Measurements from ENCODE around the gene LIX1L.
"Not testable (repeated sequence)": the region's sequence is repeated elsewhere in the genome, so short reads cannot be mapped to it uniquely, and the experiment has no call there.

The LIX1L gene

GRCh38 chr1:145922266-145922665 lies 35.6 kb downstream of the LIX1L start:
- Histone ChIP-seq H3K4me3 (ENCODE audit: control insufficient read depth in 1 of 7, extremely low read depth in 1 of 7, insufficient read depth in 4 of 7, low read depth in 2 of 7, low read length in 6 of 7) (no peak overlapping the region), H3K36me3 (ENCODE audit: control insufficient read depth in 4 of 4, insufficient read depth in 4 of 4, low read length in 3 of 4) (peaks cover 6 to 23% (median 10%) of the 10 kb centered on the region in 4 experiments), H3K9me3 (ENCODE audit: control extremely low read depth in 1 of 5, control insufficient read depth in 4 of 5, insufficient read depth in 2 of 5, low read depth in 1 of 5, low read length in 4 of 5) (no peaks in the 10 kb centered on the region), H3K27me3 (replicated peaks in 2 of 5; ENCODE audit: control insufficient read depth in 4 of 5, insufficient read depth in 5 of 5, low read length in 4 of 5) (no peaks in the 10 kb centered on the region), H3K4me1 (ENCODE audit: control extremely low read depth in 1 of 4, control insufficient read depth in 4 of 4, insufficient read depth in 4 of 4, low read length in 3 of 4) (peaks cover 7 to 34% (median 31%) of the 10 kb centered on the region in 4 experiments), H3K27ac (ENCODE audit: insufficient read depth in 1 of 2, low read depth in 1 of 2, low read length in 2 of 2, poor library complexity in 1 of 2, severe bottlenecking in 2 of 2) (no peak overlapping the region)
- WGBS (ENCODE audit: insufficient coverage): 100% methylated on average over 1 of the region's 2 CpGs
- DNase-seq: no peak
- POLR2A ChIA-PET: no interaction called here
- CTCF ChIA-PET: interaction anchor here (1.3 to 1.6 kb wide), 2 partner anchors 11 to 55 kb away, joined by 4 read pairs; no protein-coding TSS in a partner anchor

- H3K27me3 ChIP-seq (replicated peaks in 2 of 5; ENCODE audit: control insufficient read depth in 4 of 5, insufficient read depth in 5 of 5, low read length in 4 of 5); POLR2A ChIA-PET; DNase-seq; H3K27ac ChIP-seq (ENCODE audit: insufficient read depth in 1 of 2, low read depth in 1 of 2, low read length in 2 of 2, poor library complexity in 1 of 2, severe bottlenecking in 2 of 2); H3K9me3 ChIP-seq (ENCODE audit: control extremely low read depth in 1 of 5, control insufficient read depth in 4 of 5, insufficient read depth in 2 of 5, low read depth in 1 of 5, low read length in 4 of 5): not testable (repeated sequence)
- H3K4me1 ChIP-seq (ENCODE audit: control extremely low read depth in 1 of 4, control insufficient read depth in 4 of 4, insufficient read depth in 4 of 4, low read length in 3 of 4): peaks cover 2 to 28% (median 23%) of the 10 kb centered on the region in 4 experiments
- CTCF ChIA-PET: interaction anchor here (1.4 kb wide), 1 partner anchor 11 kb away, joined by 6 read pairs; no protein-coding TSS in a partner anchor
- H3K4me3 ChIP-seq (ENCODE audit: control insufficient read depth in 1 of 7, extremely low read depth in 1 of 7, insufficient read depth in 4 of 7, low read depth in 2 of 7, low read length in 6 of 7): peak overlapping the region in 1 of 7 experiments; percentile 99
- H3K36me3 ChIP-seq (ENCODE audit: control insufficient read depth in 4 of 4, insufficient read depth in 4 of 4, low read length in 3 of 4): peaks cover 0 to 25% (median 13%) of the 10 kb centered on the region in 4 experiments
- WGBS (ENCODE audit: insufficient coverage): no CpG with 5 or more reads among the region's 4 CpGs
These were observed 37.5 kb downstream of the LIX1L start for GRCh38 chr1:145920297-145920696.

GRCh38 chr1:145918992-145919939 lies 38.6 kb downstream of the LIX1L start:
- H3K4me3 ChIP-seq (ENCODE audit: control insufficient read depth in 1 of 7, extremely low read depth in 1 of 7, insufficient read depth in 4 of 7, low read depth in 2 of 7, low read length in 6 of 7): peak overlapping the region; percentile 75 to 99 (median 94)
- CTCF ChIA-PET: interaction anchor here (0.6 to 2.5 kb wide), 10 partner anchors 8 to 113 kb away, joined by 3 to 12 read pairs (median 3); partner anchors contain the start of genes HJV, NUDT17, RBM8A and TXNIP
- no peaks in the 10 kb centered on the region for H3K9me3 ChIP-seq (ENCODE audit: control extremely low read depth in 1 of 5, control insufficient read depth in 4 of 5, insufficient read depth in 2 of 5, low read depth in 1 of 5, low read length in 4 of 5)
- H3K4me1 ChIP-seq (ENCODE audit: control extremely low read depth in 1 of 4, control insufficient read depth in 4 of 4, insufficient read depth in 4 of 4, low read length in 3 of 4): peaks cover 2 to 28% (median 23%) of the 10 kb centered on the region in 4 experiments
- peak in 2 of 3 donors; percentile 55 to 62 for DNase-seq
- POLR2A ChIA-PET: interaction anchor here (0.6 to 2.1 kb wide), 8 partner anchors 8 to 85 kb away, joined by 3 to 15 read pairs (median 5); partner anchors contain the start of genes ANKRD34A, LIX1L, NUDT17 and PIAS3
- H3K27ac ChIP-seq (ENCODE audit: insufficient read depth in 1 of 2, low read depth in 1 of 2, low read length in 2 of 2, poor library complexity in 1 of 2, severe bottlenecking in 2 of 2): peak overlapping the region; percentile 75 to 83
- WGBS (ENCODE audit: insufficient coverage): 5% methylated on average over 29 of the region's 33 CpGs
- no peaks in the 10 kb centered on the region for H3K27me3 ChIP-seq (replicated peaks in 2 of 5; ENCODE audit: control insufficient read depth in 4 of 5, insufficient read depth in 5 of 5, low read length in 4 of 5)
- H3K36me3 ChIP-seq (ENCODE audit: control insufficient read depth in 4 of 4, insufficient read depth in 4 of 4, low read length in 3 of 4): peaks cover 6 to 31% (median 18%) of the 10 kb centered on the region in 4 experiments

GRCh38 chr1:145918144-145918991 lies 39.4 kb downstream of the LIX1L start, which contains the start of gene PEX11B:
PEX11B (minus strand) TSS chr1:145918717; CDS start chr1:145918688, 29 bp downstream.
- H3K36me3 ChIP-seq (ENCODE audit: control insufficient read depth in 4 of 4, insufficient read depth in 4 of 4, low read length in 3 of 4): peaks cover 6 to 33% (median 19%) of the 10 kb centered on the region in 4 experiments
- peaks cover 2 to 28% (median 23%) of the 10 kb centered on the region in 4 experiments for H3K4me1 ChIP-seq (ENCODE audit: control extremely low read depth in 1 of 4, control insufficient read depth in 4 of 4, insufficient read depth in 4 of 4, low read length in 3 of 4)
- no peaks in the 10 kb centered on the region for H3K27me3 ChIP-seq (replicated peaks in 2 of 5; ENCODE audit: control insufficient read depth in 4 of 5, insufficient read depth in 5 of 5, low read length in 4 of 5)
- peak; percentile 99 to 100 (median 100) for DNase-seq
- peak within 1 kb of the TSS; percentile 75 to 83 for H3K27ac ChIP-seq (ENCODE audit: insufficient read depth in 1 of 2, low read depth in 1 of 2, low read length in 2 of 2, poor library complexity in 1 of 2, severe bottlenecking in 2 of 2)
- 0% methylated on average over 40 of the region's 51 CpGs for WGBS (ENCODE audit: insufficient coverage)
- no peaks in the 10 kb centered on the region for H3K9me3 ChIP-seq (ENCODE audit: control extremely low read depth in 1 of 5, control insufficient read depth in 4 of 5, insufficient read depth in 2 of 5, low read depth in 1 of 5, low read length in 4 of 5)
- peak within 1 kb of the TSS; percentile 75 to 99 (median 94) for H3K4me3 ChIP-seq (ENCODE audit: control insufficient read depth in 1 of 7, extremely low read depth in 1 of 7, insufficient read depth in 4 of 7, low read depth in 2 of 7, low read length in 6 of 7)
- ChIA-PET CTCF (interaction anchor here (1.0 to 2.5 kb wide), 8 partner anchors 9 to 114 kb away, joined by 3 to 12 read pairs (median 3); partner anchors contain the start of genes HJV, NUDT17, RBM8A and TXNIP), POLR2A (interaction anchor here (1.1 to 2.1 kb wide), 8 partner anchors 9 to 73 kb away, joined by 3 to 15 read pairs (median 5); partner anchors contain the start of genes ANKRD34A, LIX1L, NUDT17 and PIAS3)

GRCh38 chr1:145917595-145917994 lies 40.2 kb downstream of the LIX1L start:
- peak overlapping the region; percentile 75 to 83 for H3K27ac ChIP-seq (ENCODE audit: insufficient read depth in 1 of 2, low read depth in 1 of 2, low read length in 2 of 2, poor library complexity in 1 of 2, severe bottlenecking in 2 of 2)
- H3K9me3 ChIP-seq (ENCODE audit: control extremely low read depth in 1 of 5, control insufficient read depth in 4 of 5, insufficient read depth in 2 of 5, low read depth in 1 of 5, low read length in 4 of 5): no peaks in the 10 kb centered on the region
- no peak for DNase-seq
- H3K36me3 ChIP-seq (ENCODE audit: control insufficient read depth in 4 of 4, insufficient read depth in 4 of 4, low read length in 3 of 4): peaks cover 6 to 34% (median 19%) of the 10 kb centered on the region in 4 experiments
- H3K4me1 ChIP-seq (ENCODE audit: control extremely low read depth in 1 of 4, control insufficient read depth in 4 of 4, insufficient read depth in 4 of 4, low read length in 3 of 4): peaks cover 2 to 28% (median 23%) of the 10 kb centered on the region in 4 experiments
- H3K4me3 ChIP-seq (ENCODE audit: control insufficient read depth in 1 of 7, extremely low read depth in 1 of 7, insufficient read depth in 4 of 7, low read depth in 2 of 7, low read length in 6 of 7): peak overlapping the region in 6 of 7 experiments; percentile 89 to 99 (median 96)
- ChIA-PET POLR2A (interaction anchor here (1.2 to 2.1 kb wide), 4 partner anchors 10 to 62 kb away, joined by 3 to 15 read pairs (median 5); partner anchors contain the start of genes ANKRD34A, POLR3GL and RBM8A), CTCF (interaction anchor here (1.0 to 2.9 kb wide), 3 partner anchors 10 to 73 kb away, joined by 4 to 12 read pairs (median 10); partner anchors contain the start of genes NUDT17 and RBM8A)
- 92% methylated on average over 2 of the region's 5 CpGs for WGBS (ENCODE audit: insufficient coverage)
- no peaks in the 10 kb centered on the region for H3K27me3 ChIP-seq (replicated peaks in 2 of 5; ENCODE audit: control insufficient read depth in 4 of 5, insufficient read depth in 5 of 5, low read length in 4 of 5)

GRCh38 chr1:145916745-145917144 lies 41.1 kb downstream of the LIX1L start:
- WGBS (ENCODE audit: insufficient coverage): 96% methylated on average over 5 of the region's 5 CpGs
- Histone ChIP-seq H3K9me3 (ENCODE audit: control extremely low read depth in 1 of 5, control insufficient read depth in 4 of 5, insufficient read depth in 2 of 5, low read depth in 1 of 5, low read length in 4 of 5) (no peaks in the 10 kb centered on the region), H3K27ac (ENCODE audit: insufficient read depth in 1 of 2, low read depth in 1 of 2, low read length in 2 of 2, poor library complexity in 1 of 2, severe bottlenecking in 2 of 2) (no peak overlapping the region), H3K36me3 (ENCODE audit: control insufficient read depth in 4 of 4, insufficient read depth in 4 of 4, low read length in 3 of 4) (peaks cover 7 to 38% (median 25%) of the 10 kb centered on the region in 4 experiments), H3K4me1 (ENCODE audit: control extremely low read depth in 1 of 4, control insufficient read depth in 4 of 4, insufficient read depth in 4 of 4, low read length in 3 of 4) (peaks cover 2 to 28% (median 23%) of the 10 kb centered on the region in 4 experiments), H3K27me3 (replicated peaks in 2 of 5; ENCODE audit: control insufficient read depth in 4 of 5, insufficient read depth in 5 of 5, low read length in 4 of 5) (no peaks in the 10 kb centered on the region), H3K4me3 (ENCODE audit: control insufficient read depth in 1 of 7, extremely low read depth in 1 of 7, insufficient read depth in 4 of 7, low read depth in 2 of 7, low read length in 6 of 7) (no peak overlapping the region)
- ChIA-PET POLR2A (no interaction called here), CTCF (interaction anchor here (1.0 to 2.9 kb wide), 4 partner anchors 10 to 91 kb away, joined by 3 to 10 read pairs (median 4); partner anchors contain the start of genes PIAS3 and RBM8A)
- DNase-seq: no peak

All from common myeloid progenitor, CD34-positive (primary cell).